Measurements from ENCODE around the gene ANO1. TPM values are rescaled to one million over a fixed set of nuclear protein-coding genes. Genes with fewer than 3 reads are reported as not detected.

ANO1 gene
- total and polyA plus RNA-seq, 2 donors (not counting 1 experiment from before 2014, with no cell fraction given), result not detected

DNA sequence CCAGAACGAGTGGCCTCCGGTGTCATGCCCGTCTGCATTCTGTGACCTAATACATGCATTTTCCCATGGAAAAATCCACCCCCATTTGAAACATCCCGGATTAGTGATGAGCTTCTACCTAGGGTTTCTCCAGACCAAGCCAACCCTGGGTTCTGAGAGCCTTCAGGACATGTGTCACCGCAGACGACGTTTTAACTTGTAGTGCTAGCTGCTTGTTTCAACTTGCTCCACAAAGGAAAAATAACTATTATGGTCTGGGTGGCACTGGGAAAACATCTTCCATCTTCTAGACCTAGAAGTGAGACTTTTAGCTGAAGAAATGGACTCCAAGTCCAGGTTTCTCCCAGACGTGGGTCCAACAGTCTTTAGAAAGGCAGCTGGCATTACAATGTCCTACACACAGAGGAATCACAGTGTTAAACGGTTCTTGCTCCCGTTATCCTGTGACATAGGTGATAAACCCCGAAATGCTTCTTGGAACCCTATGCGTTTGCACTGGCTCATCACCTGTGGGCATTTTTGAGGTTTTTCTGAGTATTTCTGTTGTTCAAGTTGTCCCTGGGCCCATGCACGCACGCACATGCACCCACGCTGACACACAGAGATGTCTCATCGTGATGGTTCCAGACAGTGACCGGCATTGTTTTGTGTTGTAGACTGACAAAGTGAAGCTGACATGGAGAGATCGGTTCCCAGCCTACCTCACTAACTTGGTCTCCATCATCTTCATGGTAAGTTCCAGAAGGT is 78.3 kb downstream of the ANO1 start:
- H3K4me1 ChIP-seq (ENCODE audit: control insufficient read depth in 2 of 2, insufficient read depth in 2 of 2, low read length in 2 of 2), result no peaks in the 10 kb centered on the region
- H3K9me3 Mint-ChIP-seq (ENCODE audit: insufficient read depth), result no peaks in the 10 kb centered on the region
- no peaks in the 10 kb centered on the region for H3K4me1 Mint-ChIP-seq
- DNase-seq (no peak), ATAC-seq (ENCODE audit: low read depth) (no peak)
- intact Hi-C loops (cut with micrococcal nuclease), result no loop called here
- no peak overlapping the region for H2AFZ ChIP-seq (ENCODE audit: insufficient read depth, low read depth, low read length, poor library complexity, severe bottlenecking)
- no peaks in the 10 kb centered on the region for H3K36me3 ChIP-seq (replicated peaks in 1 of 2; ENCODE audit: control extremely low read depth in 1 of 2, control insufficient read depth in 1 of 2, extremely low read depth in 1 of 2, insufficient read depth in 2 of 2, low read length in 1 of 2)
- H3K27ac ChIP-seq (ENCODE audit: low read length in 2 of 2), result no peak overlapping the region
- no peaks in the 10 kb centered on the region for H4K20me1 ChIP-seq (ENCODE audit: control insufficient read depth, insufficient read depth, low read length, poor library complexity, severe bottlenecking)
- H3K4me2 ChIP-seq (replicated peaks; ENCODE audit: low read depth, low read length, poor library complexity, severe bottlenecking), result no peak overlapping the region
- H3K27me3 Mint-ChIP-seq, result no peaks in the 10 kb centered on the region
- TF ChIP-seq CTCF (IDR thresholded peaks at IDR 0.05), result no peak
- no peak for TF ChIP-seq EZH2 (IDR thresholded peaks at IDR 0.05; ENCODE audit: borderline replicate concordance, insufficient read depth, low read depth, low read length, poor library complexity, severe bottlenecking)
- POLR2A ChIA-PET, result interaction anchor here (0.6 kb wide), 1 partner anchor 22 kb away, joined by 3 read pairs; no protein-coding TSS in a partner anchor
- no peak overlapping the region for H3K4me3 Mint-ChIP-seq
- no peaks in the 10 kb centered on the region for H3K27me3 ChIP-seq (replicated peaks in 1 of 4; ENCODE audit: control extremely low read depth in 1 of 4, control insufficient read depth in 3 of 4, insufficient read depth in 4 of 4, low read length in 3 of 4)
- CTCF ChIA-PET, result no interaction called here
- no peak overlapping the region for H3K9ac ChIP-seq (ENCODE audit: low read length)
- no peak overlapping the region for H3K4me3 ChIP-seq (ENCODE audit: control extremely low read depth in 1 of 5, extremely low read depth in 1 of 5, insufficient read depth in 1 of 5, low read depth in 2 of 5, low read length in 4 of 5)
- 84% methylated on average over 14 of the region's 18 CpGs for WGBS (ENCODE audit: insufficient coverage)
- H3K9me3 ChIP-seq (ENCODE audit: control extremely low read depth in 1 of 3, control insufficient read depth in 2 of 3, insufficient read depth in 1 of 3, low read length in 2 of 3), result peaks cover 0 to 11% (median 0%) of the 10 kb centered on the region in 3 donors
- no peak overlapping the region for H3K27ac Mint-ChIP-seq
- no peaks in the 10 kb centered on the region for H3K79me2 ChIP-seq (ENCODE audit: control insufficient read depth, insufficient read depth, low read length)

- H3K27ac Mint-ChIP-seq, result no peak overlapping the region
- POLR2A ChIA-PET, result no interaction called here
Measured at GRCh38 chr11:70158201-70158600, 80.1 kb downstream of the ANO1 start.

More at GRCh38 chr11:70158201-70158600, 80.1 kb downstream of the ANO1 start:
- H3K4me1 ChIP-seq (ENCODE audit: control insufficient read depth in 2 of 2, insufficient read depth in 2 of 2, low read length in 2 of 2), result no peaks in the 10 kb centered on the region
- Mint-ChIP-seq H3K9me3 (ENCODE audit: insufficient read depth) (no peaks in the 10 kb centered on the region), H3K27me3 (no peaks in the 10 kb centered on the region), H3K4me1 (no peaks in the 10 kb centered on the region), H3K4me3 (no peak overlapping the region)
- intact Hi-C loops (cut with micrococcal nuclease), result no loop called here
- no peaks in the 10 kb centered on the region for H3K36me3 ChIP-seq (replicated peaks in 1 of 2; ENCODE audit: control extremely low read depth in 1 of 2, control insufficient read depth in 1 of 2, extremely low read depth in 1 of 2, insufficient read depth in 2 of 2, low read length in 1 of 2)
- no peaks in the 10 kb centered on the region for H4K20me1 ChIP-seq (ENCODE audit: control insufficient read depth, insufficient read depth, low read length, poor library complexity, severe bottlenecking)
- DNase-seq (no peak), ATAC-seq (ENCODE audit: low read depth) (no peak)
- H3K27me3 ChIP-seq (replicated peaks in 1 of 4; ENCODE audit: control extremely low read depth in 1 of 4, control insufficient read depth in 3 of 4, insufficient read depth in 4 of 4, low read length in 3 of 4), result no peaks in the 10 kb centered on the region
- H3K4me3 ChIP-seq (ENCODE audit: control extremely low read depth in 1 of 5, extremely low read depth in 1 of 5, insufficient read depth in 1 of 5, low read depth in 2 of 5, low read length in 4 of 5), result no peak overlapping the region
- H2AFZ ChIP-seq (ENCODE audit: insufficient read depth, low read depth, low read length, poor library complexity, severe bottlenecking), result no peak overlapping the region
- H3K4me2 ChIP-seq (replicated peaks; ENCODE audit: low read depth, low read length, poor library complexity, severe bottlenecking), result no peak overlapping the region
- TF ChIP-seq CTCF (IDR thresholded peaks at IDR 0.05) (no peak), EZH2 (IDR thresholded peaks at IDR 0.05; ENCODE audit: borderline replicate concordance, insufficient read depth, low read depth, low read length, poor library complexity, severe bottlenecking) (no peak)
- H3K79me2 ChIP-seq (ENCODE audit: control insufficient read depth, insufficient read depth, low read length), result no peaks in the 10 kb centered on the region
- H3K27ac ChIP-seq (ENCODE audit: low read length in 2 of 2), result no peak overlapping the region
- no peak overlapping the region for H3K9ac ChIP-seq (ENCODE audit: low read length)
- peaks cover 0 to 7% (median 0%) of the 10 kb centered on the region in 3 donors for H3K9me3 ChIP-seq (ENCODE audit: control extremely low read depth in 1 of 3, control insufficient read depth in 2 of 3, insufficient read depth in 1 of 3, low read length in 2 of 3)
- CTCF ChIA-PET, result no interaction called here
- WGBS (ENCODE audit: insufficient coverage), result 69% methylated on average over 8 of the region's 8 CpGs

Measured in B cell (primary cell).